K562 (cell line): Measurements from ENCODE around the gene CENPQ. TPM values are rescaled to one million over a fixed set of nuclear protein-coding genes. Genes with fewer than 3 reads are reported as not detected.

Source experiments
- COPS2 ChIP-seq: fragments of 450-650 bp; conservative IDR thresholded peaks from 2 replicates; pipeline ENCODE4 v1.6.1; 2016; ENCODE audit warnings: mild to moderate bottlenecking, moderate library complexity
- CTCF ChIP-seq, 3 experiments: IDR thresholded peaks in 2 of 3; conservative IDR thresholded peaks in 1 of 3; 2 replicates each; pipeline ENCODE4 v1.5.1; 2011 to 2012; ENCODE audit warnings: low read length in 3 of 3, mild to moderate bottlenecking in 3 of 3, control low read depth in 2 of 3, improper control_type of control experiment in 1 of 3, inconsistent platforms in 1 of 3, low read depth in 1 of 3, mixed read lengths in 1 of 3, moderate library complexity in 1 of 3; ENCODE audit not compliant: insufficient read depth in 2 of 3
- CXXC5 ChIP-seq: fragments of 250-450 bp; sonication (Bioruptor Pico); IDR thresholded peaks from 2 replicates; pipeline ENCODE4 v1.8.0; 2022; ENCODE audit warnings: inconsistent platforms, mild to moderate bottlenecking, moderate library complexity
- MAFF ChIP-seq: IDR thresholded peaks from 2 replicates; pipeline ENCODE4 v1.6.1; 2012; ENCODE audit warnings: low read length, improper control_type of control experiment
- NFRKB ChIP-seq: fragments of 450-650 bp; IDR thresholded peaks from 2 replicates; pipeline ENCODE4 v1.6.1; 2016; ENCODE audit warnings: low read depth
- PHB ChIP-seq: fragments of 250-450 bp; sonication (Bioruptor Pico); IDR thresholded peaks from 2 replicates; pipeline ENCODE4 v1.5.0; 2021
- PHB2 ChIP-seq: fragments of 450-650 bp; IDR thresholded peaks from 2 replicates; pipeline ENCODE4 v1.6.1; 2017; ENCODE audit warnings: low read depth
- PRMT5 ChIP-seq: sonication (generic); formaldehyde crosslinking; IDR thresholded peaks from 2 replicates; pipeline ENCODE4 v1.5.0; 2020; ENCODE audit warnings: missing genetic modification reagents
- SLC30A9 ChIP-seq: fragments of 250-450 bp; sonication (Bioruptor Pico); IDR thresholded peaks from 2 replicates; pipeline ENCODE4 v1.8.0; 2022; ENCODE audit warnings: mild to moderate bottlenecking, moderate library complexity
- STAG1 ChIP-seq: sonication (generic); formaldehyde crosslinking; IDR thresholded peaks from 2 replicates; pipeline ENCODE4 v1.5.0; 2020; ENCODE audit warnings: missing genetic modification reagents, borderline replicate concordance
- SUPT5H ChIP-seq: fragments of 450-650 bp; IDR thresholded peaks from 2 replicates; pipeline ENCODE4 v1.6.1; 2016
- TGIF2 ChIP-seq: sonication (generic); formaldehyde crosslinking; IDR thresholded peaks from 2 replicates; pipeline ENCODE4 v1.8.1; 2022; ENCODE audit warnings: mild to moderate bottlenecking, missing genetic modification reagents, moderate library complexity
- ZC3H11A ChIP-seq: IDR thresholded peaks from 2 replicates; pipeline ENCODE4 v1.6.1; 2012; ENCODE audit warnings: low read depth, low read length, improper control_type of control experiment
- ZEB2 ChIP-seq: fragments of 450-650 bp; IDR thresholded peaks from 2 replicates; pipeline ENCODE4 v1.6.1; 2016
- polyA plus RNA-seq, 8 experiments: library from polyadenylated mRNA; depleted of rRNA in 4 of 8; stranded (reverse) in 5 of 8; unstranded in 3 of 8; fragments of >200 nt; fragmentation: Nextera tagmentation in 2 of 8; fragmentation: Illumina TruSeq in 1 of 8; extraction: Ambion mirVana in 2 of 8; extraction: Trizol in 1 of 8; gene quantifications; 2 replicates each; pipeline versions ENCODE4 v1.2.1 to v1.2.3, GENCODE V29; 2011 to 2014; ENCODE audit warnings: inconsistent platforms in 1 of 8, missing spikeins in 1 of 8
- total RNA-seq, 7 experiments: library from RNA; depleted of rRNA in 6 of 7; stranded (reverse); fragments of >200 nt in 6 of 7; fragmentation: Illumina TruSeq in 2 of 7; extraction: Trizol in 2 of 7; gene quantifications; 2 replicates each; pipeline versions ENCODE4 v1.2.1 to v1.2.3, GENCODE V29; 2011 to 2021; ENCODE audit warnings: low replicate concordance in 1 of 7
- TF ChIP-seq, protein P1 (sequence below): fragments of 450-650 bp; formaldehyde crosslinking; IDR thresholded peaks from 2 replicates; pipeline ENCODE4 v1.4.0; 2020; ENCODE audit warnings: mild to moderate bottlenecking, mixed read lengths
- TF ChIP-seq, protein P2 (sequence below): fragments of 450-650 bp; IDR thresholded peaks from 2 replicates; pipeline ENCODE4 v1.7.1; 2018; ENCODE audit warnings: mild to moderate bottlenecking, low read depth; ENCODE audit not compliant: partially characterized antibody
- TF ChIP-seq, protein P3 (sequence below): sonication (generic); formaldehyde crosslinking; IDR thresholded peaks from 2 replicates; pipeline ENCODE4 v1.8.0; 2022; ENCODE audit warnings: mild to moderate bottlenecking, missing genetic modification reagents

CENPQ gene
- total and polyA plus RNA-seq, 9 of the 15 experiments (the other 6 are each of a cell fraction or from before 2014, with no cell fraction given): 12.7 to 48.3 (median 26.4) TPM

DNA sequence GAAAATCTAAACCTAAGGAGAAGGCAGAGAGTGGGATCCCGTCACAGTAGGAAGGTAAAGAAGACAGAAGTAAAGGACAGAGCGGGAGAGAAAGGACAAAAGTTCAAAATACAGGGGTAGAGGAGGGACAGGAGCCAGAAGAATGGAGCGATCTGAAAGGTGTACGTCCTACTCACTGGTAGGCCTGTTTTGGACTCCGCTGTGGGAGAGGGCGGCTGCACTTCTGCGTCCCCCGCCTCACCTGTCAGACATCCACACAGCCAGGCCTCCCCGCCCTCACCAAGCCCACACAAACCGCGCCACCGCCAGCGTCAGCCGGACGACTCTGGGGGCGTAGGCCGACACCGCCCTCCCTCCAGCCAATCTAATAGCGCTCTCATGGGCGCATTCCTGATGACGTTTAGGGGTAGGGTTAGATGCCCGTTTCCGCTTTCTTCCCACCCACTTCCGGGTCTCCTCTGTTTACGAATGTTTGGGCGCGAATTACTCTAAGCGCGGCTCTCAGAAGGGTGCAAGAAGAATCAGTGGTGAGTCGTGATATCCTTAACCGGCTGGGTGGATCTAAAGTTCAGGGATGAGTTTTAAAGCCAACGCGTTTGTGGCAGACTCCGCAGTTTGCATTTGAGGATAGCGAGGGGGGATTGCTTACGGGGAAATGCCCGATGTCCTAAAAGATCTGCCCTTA lies at the start of gene CENPQ, which contains the start of gene MMUT (continued):
- no peak for TF ChIP-seq PHB
- no peak for TF ChIP-seq COPS2
- TF ChIP-seq, protein P1, sequence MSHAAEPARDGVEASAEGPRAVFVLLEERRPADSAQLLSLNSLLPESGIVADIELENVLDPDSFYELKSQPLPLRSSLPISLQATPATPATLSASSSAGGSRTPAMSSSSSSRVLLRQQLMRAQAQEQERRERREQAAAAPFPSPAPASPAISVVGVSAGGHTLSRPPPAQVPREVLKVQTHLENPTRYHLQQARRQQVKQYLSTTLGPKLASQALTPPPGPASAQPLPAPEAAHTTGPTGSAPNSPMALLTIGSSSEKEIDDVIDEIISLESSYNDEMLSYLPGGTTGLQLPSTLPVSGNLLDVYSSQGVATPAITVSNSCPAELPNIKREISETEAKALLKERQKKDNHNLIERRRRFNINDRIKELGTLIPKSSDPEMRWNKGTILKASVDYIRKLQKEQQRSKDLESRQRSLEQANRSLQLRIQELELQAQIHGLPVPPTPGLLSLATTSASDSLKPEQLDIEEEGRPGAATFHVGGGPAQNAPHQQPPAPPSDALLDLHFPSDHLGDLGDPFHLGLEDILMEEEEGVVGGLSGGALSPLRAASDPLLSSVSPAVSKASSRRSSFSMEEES (CRISPR knock-in tag): no peak
- TF ChIP-seq, protein P2, sequence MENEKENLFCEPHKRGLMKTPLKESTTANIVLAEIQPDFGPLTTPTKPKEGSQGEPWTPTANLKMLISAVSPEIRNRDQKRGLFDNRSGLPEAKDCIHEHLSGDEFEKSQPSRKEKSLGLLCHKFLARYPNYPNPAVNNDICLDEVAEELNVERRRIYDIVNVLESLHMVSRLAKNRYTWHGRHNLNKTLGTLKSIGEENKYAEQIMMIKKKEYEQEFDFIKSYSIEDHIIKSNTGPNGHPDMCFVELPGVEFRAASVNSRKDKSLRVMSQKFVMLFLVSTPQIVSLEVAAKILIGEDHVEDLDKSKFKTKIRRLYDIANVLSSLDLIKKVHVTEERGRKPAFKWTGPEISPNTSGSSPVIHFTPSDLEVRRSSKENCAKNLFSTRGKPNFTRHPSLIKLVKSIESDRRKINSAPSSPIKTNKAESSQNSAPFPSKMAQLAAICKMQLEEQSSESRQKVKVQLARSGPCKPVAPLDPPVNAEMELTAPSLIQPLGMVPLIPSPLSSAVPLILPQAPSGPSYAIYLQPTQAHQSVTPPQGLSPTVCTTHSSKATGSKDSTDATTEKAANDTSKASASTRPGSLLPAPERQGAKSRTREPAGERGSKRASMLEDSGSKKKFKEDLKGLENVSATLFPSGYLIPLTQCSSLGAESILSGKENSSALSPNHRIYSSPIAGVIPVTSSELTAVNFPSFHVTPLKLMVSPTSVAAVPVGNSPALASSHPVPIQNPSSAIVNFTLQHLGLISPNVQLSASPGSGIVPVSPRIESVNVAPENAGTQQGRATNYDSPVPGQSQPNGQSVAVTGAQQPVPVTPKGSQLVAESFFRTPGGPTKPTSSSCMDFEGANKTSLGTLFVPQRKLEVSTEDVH: peak; percentile 97
- no peak for TF ChIP-seq ZC3H11A
- no peak for TF ChIP-seq PRMT5 (CRISPR knock-in tag)
- no peak for TF ChIP-seq SLC30A9 (CRISPR knock-in tag)
- TF ChIP-seq, protein P3, sequence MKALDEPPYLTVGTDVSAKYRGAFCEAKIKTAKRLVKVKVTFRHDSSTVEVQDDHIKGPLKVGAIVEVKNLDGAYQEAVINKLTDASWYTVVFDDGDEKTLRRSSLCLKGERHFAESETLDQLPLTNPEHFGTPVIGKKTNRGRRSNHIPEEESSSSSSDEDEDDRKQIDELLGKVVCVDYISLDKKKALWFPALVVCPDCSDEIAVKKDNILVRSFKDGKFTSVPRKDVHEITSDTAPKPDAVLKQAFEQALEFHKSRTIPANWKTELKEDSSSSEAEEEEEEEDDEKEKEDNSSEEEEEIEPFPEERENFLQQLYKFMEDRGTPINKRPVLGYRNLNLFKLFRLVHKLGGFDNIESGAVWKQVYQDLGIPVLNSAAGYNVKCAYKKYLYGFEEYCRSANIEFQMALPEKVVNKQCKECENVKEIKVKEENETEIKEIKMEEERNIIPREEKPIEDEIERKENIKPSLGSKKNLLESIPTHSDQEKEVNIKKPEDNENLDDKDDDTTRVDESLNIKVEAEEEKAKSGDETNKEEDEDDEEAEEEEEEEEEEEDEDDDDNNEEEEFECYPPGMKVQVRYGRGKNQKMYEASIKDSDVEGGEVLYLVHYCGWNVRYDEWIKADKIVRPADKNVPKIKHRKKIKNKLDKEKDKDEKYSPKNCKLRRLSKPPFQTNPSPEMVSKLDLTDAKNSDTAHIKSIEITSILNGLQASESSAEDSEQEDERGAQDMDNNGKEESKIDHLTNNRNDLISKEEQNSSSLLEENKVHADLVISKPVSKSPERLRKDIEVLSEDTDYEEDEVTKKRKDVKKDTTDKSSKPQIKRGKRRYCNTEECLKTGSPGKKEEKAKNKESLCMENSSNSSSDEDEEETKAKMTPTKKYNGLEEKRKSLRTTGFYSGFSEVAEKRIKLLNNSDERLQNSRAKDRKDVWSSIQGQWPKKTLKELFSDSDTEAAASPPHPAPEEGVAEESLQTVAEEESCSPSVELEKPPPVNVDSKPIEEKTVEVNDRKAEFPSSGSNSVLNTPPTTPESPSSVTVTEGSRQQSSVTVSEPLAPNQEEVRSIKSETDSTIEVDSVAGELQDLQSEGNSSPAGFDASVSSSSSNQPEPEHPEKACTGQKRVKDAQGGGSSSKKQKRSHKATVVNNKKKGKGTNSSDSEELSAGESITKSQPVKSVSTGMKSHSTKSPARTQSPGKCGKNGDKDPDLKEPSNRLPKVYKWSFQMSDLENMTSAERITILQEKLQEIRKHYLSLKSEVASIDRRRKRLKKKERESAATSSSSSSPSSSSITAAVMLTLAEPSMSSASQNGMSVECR (CRISPR knock-in tag): peak; percentile 93
- no peak for TF ChIP-seq TGIF2 (CRISPR knock-in tag)
- TF ChIP-seq PHB2: no peak; the same call in 1 of the 2 replicates
- TF ChIP-seq ZEB2: peak; percentile 74
- TF ChIP-seq MAFF: no peak
- no peak; a peak in 1 of 6 replicates for TF ChIP-seq CTCF (IDR thresholded peaks at IDR 0.05 in 2 of 3, conservative IDR thresholded peaks at IDR 0.05 in 1 of 3; ENCODE audit: insufficient read depth in 2 of 3, low read depth in 1 of 3, low read length in 3 of 3)
- TF ChIP-seq CXXC5: peak; percentile 91
- TF ChIP-seq NFRKB: peak; percentile 48
- no peak for TF ChIP-seq STAG1 (CRISPR knock-in tag)
- TF ChIP-seq SUPT5H: peak; percentile 88
